NT2/D1 (cell line): ENCODE data around the gene SLC23A1.

ENCODE experiments used
- SUZ12 ChIP-seq: IDR thresholded peaks from 2 replicates; pipeline ENCODE4 v1.6.1; 2011; ENCODE audit not compliant: insufficient read length, insufficient read depth; ENCODE audit errors: extremely low read depth
- YY1 ChIP-seq: IDR thresholded peaks from 2 replicates; pipeline ENCODE4 v1.6.1; 2011; ENCODE audit not compliant: insufficient read length, insufficient read depth
- ZNF274 ChIP-seq: IDR thresholded peaks from 2 replicates; pipeline ENCODE4 v1.6.1; 2011; ENCODE audit warnings: mild to moderate bottlenecking, low read depth, low read length

- no peak for TF ChIP-seq YY1
- TF ChIP-seq ZNF274 = no peak
- TF ChIP-seq SUZ12 = no peak
Observed at GRCh38 chr5:139384591-139385051, 1.5 kb upstream of the SLC23A1 start.
